Measurements from ENCODE around the gene IGLL1. TPM values are rescaled to one million over a fixed set of nuclear protein-coding genes. Genes with fewer than 3 reads are reported as not detected.

Gene IGLL1
- total RNA-seq, 1 experiment from 2014 or later: not detected

- POLR2A ChIA-PET: no interaction called here
- BruUV-seq (replicated peaks): no TSS peak
- Mint-ChIP-seq H3K27me3 (ENCODE audit: insufficient read depth, unreplicated experiment) (peaks cover 10% of the 10 kb centered on the region), H3K4me1 (ENCODE audit: insufficient read depth, unreplicated experiment) (no peaks in the 10 kb centered on the region), H3K4me3 (ENCODE audit: unreplicated experiment) (no peak overlapping the region), H3K36me3 (ENCODE audit: insufficient read depth, unreplicated experiment) (no peaks in the 10 kb centered on the region), H3K9me3 (ENCODE audit: unreplicated experiment) (no peaks in the 10 kb centered on the region), H3K27ac (ENCODE audit: low read depth, unreplicated experiment) (no peak overlapping the region)
- intact Hi-C loops (cut with micrococcal nuclease): no loop called here
- CTCF ChIA-PET: interaction anchor here (1.2 kb wide), 1 partner anchor 34 kb away, joined by 6 read pairs; no protein-coding TSS in a partner anchor
- DNase-seq (ENCODE audit: unreplicated experiment): no peak
- no peak for TF ChIP-seq CTCF (IDR thresholded peaks at IDR 0.05; ENCODE audit: unreplicated experiment)
These were observed 23.1 kb downstream of the IGLL1 start for GRCh38 chr22:23557036-23557435.

GRCh38 chr22:23556026-23556620 is 24.0 kb downstream of the IGLL1 start:
- H3K4me3 Mint-ChIP-seq (ENCODE audit: unreplicated experiment): no peak overlapping the region
- no TSS peak for BruUV-seq (replicated peaks)
- intact Hi-C loops (cut with micrococcal nuclease): no loop called here
- ChIA-PET CTCF (no interaction called here), POLR2A (no interaction called here)
- no peaks in the 10 kb centered on the region for H3K36me3 Mint-ChIP-seq (ENCODE audit: insufficient read depth, unreplicated experiment)
- no peaks in the 10 kb centered on the region for H3K4me1 Mint-ChIP-seq (ENCODE audit: insufficient read depth, unreplicated experiment)
- no peak for DNase-seq (ENCODE audit: unreplicated experiment)
- H3K9me3 Mint-ChIP-seq (ENCODE audit: unreplicated experiment): no peaks in the 10 kb centered on the region
- H3K27me3 Mint-ChIP-seq (ENCODE audit: insufficient read depth, unreplicated experiment): peaks cover 10% of the 10 kb centered on the region
- no peak for TF ChIP-seq CTCF (IDR thresholded peaks at IDR 0.05; ENCODE audit: unreplicated experiment)
- no peak overlapping the region for H3K27ac Mint-ChIP-seq (ENCODE audit: low read depth, unreplicated experiment)

- H3K27ac Mint-ChIP-seq (ENCODE audit: low read depth, unreplicated experiment): no peak overlapping the region
These were observed 25.0 kb downstream of the IGLL1 start for GRCh38 chr22:23555118-23555517.

More at GRCh38 chr22:23555118-23555517, 25.0 kb downstream of the IGLL1 start:
- H3K4me3 Mint-ChIP-seq (ENCODE audit: unreplicated experiment): no peak overlapping the region
- no TSS peak for BruUV-seq (replicated peaks)
- no peak for DNase-seq (ENCODE audit: unreplicated experiment)
- H3K36me3 Mint-ChIP-seq (ENCODE audit: insufficient read depth, unreplicated experiment): no peaks in the 10 kb centered on the region
- no peak for TF ChIP-seq CTCF (IDR thresholded peaks at IDR 0.05; ENCODE audit: unreplicated experiment)
- CTCF ChIA-PET: no interaction called here
- peaks cover 10% of the 10 kb centered on the region for H3K27me3 Mint-ChIP-seq (ENCODE audit: insufficient read depth, unreplicated experiment)
- intact Hi-C loops (cut with micrococcal nuclease): no loop called here
- no peaks in the 10 kb centered on the region for H3K9me3 Mint-ChIP-seq (ENCODE audit: unreplicated experiment)
- no peaks in the 10 kb centered on the region for H3K4me1 Mint-ChIP-seq (ENCODE audit: insufficient read depth, unreplicated experiment)
- POLR2A ChIA-PET: no interaction called here

Measured in MCF 10A (cell line).